AG09309 (cell line): ENCODE results near the gene ABHD2.

Source experiments
- DNase-seq: peaks from one replicate; pipeline ENCODE4 v3.0.0-alpha.2; 2010; ENCODE audit warnings: low read depth
- H3K4me3 ChIP-seq: 2 replicates; pipeline ENCODE4 v1.5.1; 2011; ENCODE audit warnings: mild to moderate bottlenecking, low read depth, low read length, moderate library complexity; ENCODE audit not compliant: control insufficient read depth
- CTCF ChIP-seq: IDR thresholded peaks from 2 replicates; pipeline ENCODE4 v1.5.1; 2011; ENCODE audit warnings: mild to moderate bottlenecking, low read depth, low read length, inconsistent platforms; ENCODE audit not compliant: insufficient read depth, control insufficient read depth; ENCODE audit errors: missing control alignments

Gene ABHD2

GRCh38 chr15:89150762-89151664 lies 62.8 kb downstream of the ABHD2 start:
- no peak for TF ChIP-seq CTCF
- DNase-seq: no peak
- H3K4me3 ChIP-seq: no peak overlapping the region

GRCh38 chr15:89155122-89155521 lies 66.9 kb downstream of the ABHD2 start:
- no peak overlapping the region for H3K4me3 ChIP-seq
- TF ChIP-seq CTCF: no peak
- DNase-seq: no peak

- DNase-seq: no peak
- no peak for TF ChIP-seq CTCF
- no peak overlapping the region for H3K4me3 ChIP-seq
Observed at GRCh38 chr15:89155656-89156055, 67.4 kb downstream of the ABHD2 start.

GRCh38 chr15:89157061-89157460 lies 68.8 kb downstream of the ABHD2 start:
- no peak for DNase-seq
- no peak overlapping the region for H3K4me3 ChIP-seq
- TF ChIP-seq CTCF: no peak

GRCh38 chr15:89157918-89158564 lies 69.8 kb downstream of the ABHD2 start:
- no peak for TF ChIP-seq CTCF
- H3K4me3 ChIP-seq: no peak overlapping the region
- DNase-seq: no peak

GRCh38 chr15:89161666-89162065 lies 73.4 kb downstream of the ABHD2 start:
- H3K4me3 ChIP-seq: no peak overlapping the region
- no peak for DNase-seq
- no peak for TF ChIP-seq CTCF
